HFFc6 (cell line): ENCODE results near the gene FAAP20. TPM values are rescaled to one million over a fixed set of nuclear protein-coding genes. Genes with fewer than 3 reads are reported as not detected.
A peak's percentile ranks its signal among the peaks of the same experiment; 100 is the strongest.

Source experiments
- DNase-seq: peaks from one replicate; pipeline ENCODE4 v3.0.0-alpha.2; 2018
- H3K27ac Mint-ChIP-seq: 2 replicates; pipeline ENCODE4 v1.8.0; 2020; ENCODE audit warnings: mild to moderate bottlenecking, mixed read lengths
- H3K27me3 Mint-ChIP-seq: 2 replicates; pipeline ENCODE4 v1.8.0; 2021; ENCODE audit warnings: mild to moderate bottlenecking, moderate library complexity, mixed read lengths; ENCODE audit not compliant: insufficient read depth
- H3K36me3 Mint-ChIP-seq: 2 replicates; pipeline ENCODE4 v1.8.0; 2021; ENCODE audit warnings: low read depth, mixed read lengths
- H3K4me1 Mint-ChIP-seq: 2 replicates; pipeline ENCODE4 v1.8.0; 2020; ENCODE audit warnings: low read depth, mixed read lengths
- H3K4me3 Mint-ChIP-seq: 2 replicates; pipeline ENCODE4 v1.8.0; 2020; ENCODE audit warnings: mild to moderate bottlenecking, moderate library complexity, mixed read lengths
- H3K9me3 Mint-ChIP-seq: 2 replicates; pipeline ENCODE4 v1.8.0; 2020; ENCODE audit warnings: mild to moderate bottlenecking, mixed read lengths
- CTCF ChIP-seq: fragments of 200-600 bp; sonication (generic); IDR thresholded peaks from 2 replicates; pipeline ENCODE4 v1.5.0; 2021; ENCODE audit warnings: antibody characterized with exemption, mild to moderate bottlenecking
- total RNA-seq, 6 experiments: library from RNA; stranded (reverse); fragmentation: NEBNext Ultra II Directional; extraction: Animal tissue kit (Norgen Biotek cat#: 25700); gene quantifications; 2 replicates in 1 of 6; 3 replicates in 5 of 6; pipeline ENCODE4 v1.2.3, GENCODE V29; 2021

FAAP20 gene
- total RNA-seq, 6 experiments from 2014 or later, result 75.3 to 97.4 (median 82.7) TPM

- Mint-ChIP-seq H3K27ac (no peak overlapping the region), H3K4me1 (peaks cover 10% of the 10 kb centered on the region), H3K27me3 (no peaks in the 10 kb centered on the region), H3K36me3 (no peaks in the 10 kb centered on the region), H3K4me3 (no peak overlapping the region), H3K9me3 (no peaks in the 10 kb centered on the region)
- DNase-seq, result no peak
- no peak for TF ChIP-seq CTCF
Observed at GRCh38 chr1:2197707-2198165, 3.2 kb upstream of the FAAP20 start.

- TF ChIP-seq CTCF, result no peak
- Mint-ChIP-seq H3K4me1 (peaks cover 10% of the 10 kb centered on the region), H3K36me3 (no peaks in the 10 kb centered on the region), H3K9me3 (no peaks in the 10 kb centered on the region), H3K27me3 (no peaks in the 10 kb centered on the region), H3K27ac (no peak overlapping the region), H3K4me3 (no peak overlapping the region)
- no peak for DNase-seq
Observed at GRCh38 chr1:2196901-2197638, 2.5 kb upstream of the FAAP20 start.

GRCh38 chr1:2195785-2196184 is 1.2 kb upstream of the FAAP20 start:
- no peaks in the 10 kb centered on the region for H3K27me3 Mint-ChIP-seq
- no peak overlapping the region for H3K4me3 Mint-ChIP-seq
- no peak for TF ChIP-seq CTCF

GRCh38 chr1:2194898-2195673 is 514 bp upstream of the FAAP20 start:
- peaks cover 10% of the 10 kb centered on the region for H3K4me1 Mint-ChIP-seq
- peak; percentile 78 for DNase-seq
- H3K36me3 Mint-ChIP-seq, result no peaks in the 10 kb centered on the region
- H3K27ac Mint-ChIP-seq, result peak overlapping the region; percentile 87
- peak; percentile 91 for TF ChIP-seq CTCF
- H3K4me3 Mint-ChIP-seq, result peak overlapping the region; percentile 84
- no peaks in the 10 kb centered on the region for H3K27me3 Mint-ChIP-seq
- H3K9me3 Mint-ChIP-seq, result no peaks in the 10 kb centered on the region

More at GRCh38 chr1:2195785-2196184, 1.2 kb upstream of the FAAP20 start:
- H3K9me3 Mint-ChIP-seq, result no peaks in the 10 kb centered on the region
- no peaks in the 10 kb centered on the region for H3K36me3 Mint-ChIP-seq
- H3K4me1 Mint-ChIP-seq, result peaks cover 10% of the 10 kb centered on the region
- no peak overlapping the region for H3K27ac Mint-ChIP-seq
- DNase-seq, result no peak

GRCh38 chr1:2193514-2194281 is 874 bp downstream of the FAAP20 start:
- no peak for TF ChIP-seq CTCF
- no peaks in the 10 kb centered on the region; the same call in 1 of the 2 replicates for H3K4me1 Mint-ChIP-seq
- no peaks in the 10 kb centered on the region for H3K36me3 Mint-ChIP-seq
- H3K9me3 Mint-ChIP-seq, result no peaks in the 10 kb centered on the region
- H3K4me3 Mint-ChIP-seq, result peak overlapping the region; percentile 77
- H3K27ac Mint-ChIP-seq, result peak overlapping the region; percentile 33; the same call in 1 of the 2 replicates
- DNase-seq, result no peak
- H3K27me3 Mint-ChIP-seq, result no peaks in the 10 kb centered on the region
